Fibroblast of peridontal ligament (primary cell): Measurements from ENCODE around the gene ATG2A.

Experiments
- DNase-seq: peaks from one replicate; pipeline ENCODE4 v3.0.0-alpha.2; 2010; ENCODE audit errors: extremely low read depth

Gene ATG2A

GRCh38 chr11:64924910-64925284 lies 7.9 kb upstream of the ATG2A start:
- DNase-seq = no peak

- DNase-seq = peak; percentile 90
Observed at GRCh38 chr11:64923944-64924909, 7.2 kb upstream of the ATG2A start, which contains the start of gene PPP2R5B. PPP2R5B (plus strand) TSS chr11:64924689; CDS start chr11:64925735, 1,046 bp downstream.

- DNase-seq = no peak
Observed at GRCh38 chr11:64923151-64923661, 6.2 kb upstream of the ATG2A start.

- DNase-seq = no peak
Observed at GRCh38 chr11:64921384-64921783, 4.4 kb upstream of the ATG2A start.

GRCh38 chr11:64920124-64920523 lies 3.1 kb upstream of the ATG2A start:
- no peak for DNase-seq

GRCh38 chr11:64919627-64920026 lies 2.6 kb upstream of the ATG2A start:
- no peak for DNase-seq

- DNase-seq = peak; percentile 76
Observed at GRCh38 chr11:64918017-64918416, 1.0 kb upstream of the ATG2A start.

- DNase-seq = no peak
Observed at GRCh38 chr11:64917663-64917995, 620 bp upstream of the ATG2A start.

- DNase-seq = peak; percentile 35
Observed at GRCh38 chr11:64916040-64916774, 802 bp downstream of the ATG2A start.

GRCh38 chr11:64915376-64915887 lies 1.6 kb downstream of the ATG2A start:
- no peak for DNase-seq

- no peak for DNase-seq
Observed at GRCh38 chr11:64914123-64914522, 2.9 kb downstream of the ATG2A start.

GRCh38 chr11:64913171-64913727 lies 3.8 kb downstream of the ATG2A start:
- no peak for DNase-seq

GRCh38 chr11:64911689-64912088 lies 5.3 kb downstream of the ATG2A start:
- DNase-seq = no peak

- DNase-seq = no peak
Observed at GRCh38 chr11:64911142-64911541, 5.9 kb downstream of the ATG2A start.

- DNase-seq = no peak
Observed at GRCh38 chr11:64910451-64911093, 6.4 kb downstream of the ATG2A start.

GRCh38 chr11:64909653-64910343 lies 7.2 kb downstream of the ATG2A start:
- DNase-seq = no peak

GRCh38 chr11:64908766-64909165 lies 8.2 kb downstream of the ATG2A start:
- no peak for DNase-seq

- DNase-seq = no peak
Observed at GRCh38 chr11:64906314-64906635, 10.7 kb downstream of the ATG2A start.

GRCh38 chr11:64905516-64906313 lies 11.3 kb downstream of the ATG2A start:
- no peak for DNase-seq

GRCh38 chr11:64903291-64903833 lies 13.6 kb downstream of the ATG2A start:
- DNase-seq = no peak
